HG03064 (cell line): ENCODE measurements around the gene ZNF511.
"Not testable (repeated sequence)": the region's sequence is repeated elsewhere in the genome, so short reads cannot be mapped to it uniquely, and the experiment has no call there.

ENCODE experiments used
- ATAC-seq: cut with Tn5 transposase; IDR thresholded peaks from one replicate; pipeline ENCODE4 v1.9.1; 2021; ENCODE audit warnings: low read depth; ENCODE audit not compliant: unreplicated experiment

Gene ZNF511

GRCh38 chr10:133308421-133309099 is at the start of gene ZNF511, which contains the start of gene TUBGCP2:
Gene ZNF511, plus strand, starts transcription at chr10:133308914. Its CDS starts 30 bp downstream, at chr10:133308944.
Gene TUBGCP2, minus strand, starts transcription at chr10:133308872. Its CDS starts 5,931 bp downstream, at chr10:133302941.
- peak; percentile 82 for ATAC-seq

DNA sequence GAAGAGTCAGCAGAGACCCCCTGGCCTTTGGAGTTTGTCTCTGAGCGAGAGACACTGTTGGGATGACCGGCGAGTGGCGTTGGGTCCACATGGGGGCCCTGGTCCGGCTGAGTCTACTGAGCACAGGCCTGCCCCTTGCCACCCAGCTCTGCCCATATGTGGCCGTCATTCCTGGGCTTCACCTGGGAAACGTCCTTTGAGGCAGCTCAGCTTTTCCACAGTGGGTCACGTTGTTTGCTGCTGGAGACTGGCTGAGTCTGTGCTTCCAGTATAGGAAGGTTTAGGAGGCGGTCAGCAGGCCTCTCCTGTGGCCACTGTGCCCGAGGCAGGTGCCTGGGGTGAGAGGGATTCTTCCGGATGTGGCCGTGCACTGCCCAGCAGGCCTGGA is 49.1 kb upstream of the ZNF511 start:
- no peak for ATAC-seq

DNA sequence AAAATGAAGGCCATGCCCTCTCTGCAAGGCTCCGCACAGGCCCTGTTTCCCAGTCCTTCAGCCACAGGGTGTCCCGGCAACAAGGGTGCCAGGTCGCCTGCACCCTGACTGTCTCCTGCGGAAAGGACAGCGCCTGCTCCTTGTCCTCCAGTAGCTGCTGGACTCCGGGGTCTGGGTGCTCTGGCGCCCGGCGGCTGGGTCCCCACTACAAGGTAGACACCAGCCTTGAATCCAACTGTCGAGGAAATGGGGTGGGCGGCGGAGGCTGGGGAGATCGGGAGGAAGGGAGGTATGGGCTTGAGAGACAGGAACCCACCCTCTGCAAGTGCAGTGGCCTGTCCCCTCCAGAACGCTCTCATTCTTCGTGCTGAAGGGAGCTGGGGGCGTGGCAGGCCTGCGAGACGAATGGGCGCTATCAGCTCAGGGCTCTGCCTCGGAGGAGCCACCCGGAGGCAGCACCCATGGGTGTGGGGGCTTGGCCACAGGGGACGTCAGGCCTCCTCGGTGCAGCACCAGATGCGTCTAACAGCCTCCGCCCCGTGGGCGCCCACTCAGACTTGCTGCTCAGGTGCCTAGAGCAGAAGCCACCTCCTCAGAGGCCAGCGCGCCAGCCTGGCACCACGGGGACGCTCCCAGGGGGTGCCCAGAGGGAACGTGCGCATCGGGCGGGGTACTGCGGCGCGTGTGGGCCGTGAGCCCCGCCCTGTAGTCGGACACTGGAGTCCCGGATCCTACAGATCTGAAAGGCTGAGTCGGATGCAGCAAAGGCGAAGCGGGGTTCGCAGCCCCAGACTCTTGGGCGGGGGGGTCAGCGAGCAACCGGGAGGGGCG is 47.6 kb upstream of the ZNF511 start:
- ATAC-seq = peak; percentile 45

DNA sequence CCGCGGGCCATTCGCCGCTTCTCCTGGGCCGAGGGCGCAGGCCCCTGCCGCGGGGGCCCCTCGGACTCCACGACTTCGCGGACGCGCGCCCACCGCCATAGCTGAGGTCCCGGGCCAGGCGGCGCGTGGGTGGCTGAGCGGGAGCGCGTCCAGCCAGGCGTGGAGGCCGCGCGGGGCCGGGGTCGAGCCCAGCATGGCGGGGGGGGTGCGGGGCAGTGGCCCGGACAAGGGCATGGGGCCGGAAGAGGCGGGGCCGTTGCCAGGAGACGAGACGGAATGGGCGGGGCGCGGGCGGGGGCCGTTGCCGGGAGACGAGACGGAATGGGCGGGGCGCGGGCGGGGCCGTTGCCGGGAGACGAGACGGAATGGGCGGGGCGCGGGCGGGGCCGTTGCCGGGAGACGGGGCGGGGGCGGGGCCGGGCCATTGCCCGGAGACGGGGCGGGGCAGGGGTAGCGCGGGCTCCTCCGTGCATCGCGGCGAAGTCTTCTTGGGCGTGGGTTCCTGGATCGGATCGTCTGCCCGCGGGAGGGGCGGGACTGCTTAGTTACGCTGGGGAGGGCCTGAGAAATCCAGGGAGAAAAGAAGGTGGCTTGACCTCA is 46.9 kb upstream of the ZNF511 start:
- ATAC-seq = peak; percentile 46

- ATAC-seq = no peak
Observed at GRCh38 chr10:133262696-133263095, 46.0 kb upstream of the ZNF511 start.

DNA sequence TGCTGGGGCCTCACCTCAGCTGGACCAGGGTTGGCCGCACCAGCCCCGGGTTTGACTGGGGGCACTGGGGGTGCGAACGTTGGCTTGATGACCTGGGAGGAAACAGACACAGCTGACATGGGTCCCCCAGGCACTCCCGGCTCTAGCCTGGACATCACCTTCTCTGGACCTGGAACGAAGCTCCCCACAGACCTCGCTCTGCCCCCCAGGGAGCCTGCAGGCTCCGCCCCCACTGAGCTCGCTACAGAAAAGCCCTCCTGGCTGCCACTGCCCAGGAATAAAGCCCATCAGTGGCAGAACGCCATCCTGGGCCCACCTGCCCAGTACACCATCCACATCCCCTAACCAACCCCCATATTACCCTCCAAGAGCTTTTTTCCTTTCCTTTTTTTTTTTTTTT is 45.0 kb upstream of the ZNF511 start:
- ATAC-seq = no peak

DNA sequence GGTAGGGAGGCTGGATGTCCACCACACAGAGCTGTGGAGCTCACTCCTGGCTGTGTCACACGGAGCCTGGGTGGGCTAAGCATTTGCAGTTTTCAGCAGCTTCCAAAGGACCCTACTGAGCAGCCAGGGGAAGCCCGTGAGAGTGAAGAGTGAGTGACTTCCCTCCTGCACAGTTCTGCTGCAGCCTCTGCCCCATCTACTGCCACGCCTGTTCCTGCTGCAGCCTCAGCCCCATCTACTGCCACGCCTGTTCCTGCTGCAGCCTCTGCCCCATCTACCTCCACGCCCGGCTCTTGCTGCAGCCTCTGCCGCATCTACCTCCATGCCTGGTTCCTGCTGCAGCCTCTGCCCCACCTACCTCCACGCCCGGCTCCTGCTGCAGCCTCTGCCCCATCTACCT is 44.3 kb upstream of the ZNF511 start:
- no peak for ATAC-seq

DNA sequence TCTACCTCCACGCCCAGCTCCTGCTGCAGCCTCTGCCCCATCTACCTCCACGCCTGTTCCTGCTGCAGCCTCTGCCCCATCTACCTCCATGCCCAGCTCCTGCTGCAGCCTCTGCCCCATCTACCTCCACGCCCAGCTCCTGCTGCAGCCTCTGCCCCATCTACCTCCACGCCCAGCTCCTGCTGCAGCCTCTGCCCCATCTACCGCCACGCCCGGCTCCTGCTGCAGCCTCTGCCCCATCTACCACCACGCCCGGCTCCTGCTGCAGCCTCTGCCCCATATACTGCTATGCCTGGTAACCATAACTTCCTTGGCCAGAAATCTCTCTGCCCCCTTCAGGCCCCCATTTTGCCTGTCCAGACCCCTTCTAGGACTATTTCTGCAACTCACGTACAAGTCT is 43.7 kb upstream of the ZNF511 start:
- not testable (repeated sequence) for ATAC-seq

GRCh38 chr10:133266056-133266795 is 42.5 kb upstream of the ZNF511 start:
- ATAC-seq = no peak

DNA sequence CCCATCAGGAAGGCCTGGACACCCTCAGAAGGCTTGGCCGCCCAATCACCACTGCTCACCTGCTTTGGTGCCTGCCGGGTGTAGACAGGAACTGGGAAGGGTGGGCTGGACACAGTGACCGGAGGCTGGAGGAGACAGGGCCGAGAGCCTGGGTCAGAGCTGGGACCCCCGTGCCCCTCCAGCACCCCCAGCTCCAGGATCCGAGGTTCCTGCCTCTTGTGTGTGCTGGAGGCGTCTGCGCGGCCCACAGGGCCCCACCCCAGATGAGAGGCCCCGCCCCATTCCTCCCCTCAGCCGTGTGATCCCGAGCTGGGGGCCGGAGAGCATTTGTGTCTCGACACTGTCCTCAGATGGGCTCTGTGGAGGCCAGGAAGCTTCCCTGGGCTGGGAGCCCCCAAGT is 41.4 kb upstream of the ZNF511 start:
- no peak for ATAC-seq

GRCh38 chr10:133267829-133268228 is 40.9 kb upstream of the ZNF511 start:
- ATAC-seq = no peak

GRCh38 chr10:133268532-133268931 is 40.2 kb upstream of the ZNF511 start:
- no peak for ATAC-seq

- ATAC-seq = no peak
Observed at GRCh38 chr10:133269367-133269766, 39.3 kb upstream of the ZNF511 start.

GRCh38 chr10:133270204-133270603 is 38.5 kb upstream of the ZNF511 start:
- no peak for ATAC-seq

DNA sequence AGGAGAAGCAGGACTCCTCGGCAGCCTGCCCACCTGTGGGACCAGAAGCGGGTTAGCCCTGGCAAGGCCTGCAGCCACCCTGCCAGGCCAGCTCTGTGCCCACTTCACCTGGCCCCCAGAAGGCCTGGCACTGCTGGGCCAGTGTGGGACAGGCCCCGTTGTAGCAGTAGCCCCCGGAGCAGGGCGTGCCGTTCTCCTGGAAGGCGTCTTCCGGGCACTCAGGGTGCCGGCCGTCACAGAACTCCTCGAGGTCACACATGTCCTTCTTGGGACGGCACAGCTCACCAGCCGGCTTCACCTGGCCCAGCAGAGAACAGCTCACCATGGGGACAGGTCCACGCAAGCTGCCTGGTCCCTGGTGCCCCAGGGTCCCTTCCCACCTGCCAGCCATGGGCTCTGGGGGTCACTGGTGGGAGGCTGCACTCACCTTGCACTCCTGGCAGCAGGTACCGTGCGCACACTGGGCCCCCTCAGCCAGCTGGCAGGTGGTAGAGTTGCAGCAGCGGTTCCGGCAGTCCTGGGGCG is 37.9 kb upstream of the ZNF511 start:
- no peak for ATAC-seq

DNA sequence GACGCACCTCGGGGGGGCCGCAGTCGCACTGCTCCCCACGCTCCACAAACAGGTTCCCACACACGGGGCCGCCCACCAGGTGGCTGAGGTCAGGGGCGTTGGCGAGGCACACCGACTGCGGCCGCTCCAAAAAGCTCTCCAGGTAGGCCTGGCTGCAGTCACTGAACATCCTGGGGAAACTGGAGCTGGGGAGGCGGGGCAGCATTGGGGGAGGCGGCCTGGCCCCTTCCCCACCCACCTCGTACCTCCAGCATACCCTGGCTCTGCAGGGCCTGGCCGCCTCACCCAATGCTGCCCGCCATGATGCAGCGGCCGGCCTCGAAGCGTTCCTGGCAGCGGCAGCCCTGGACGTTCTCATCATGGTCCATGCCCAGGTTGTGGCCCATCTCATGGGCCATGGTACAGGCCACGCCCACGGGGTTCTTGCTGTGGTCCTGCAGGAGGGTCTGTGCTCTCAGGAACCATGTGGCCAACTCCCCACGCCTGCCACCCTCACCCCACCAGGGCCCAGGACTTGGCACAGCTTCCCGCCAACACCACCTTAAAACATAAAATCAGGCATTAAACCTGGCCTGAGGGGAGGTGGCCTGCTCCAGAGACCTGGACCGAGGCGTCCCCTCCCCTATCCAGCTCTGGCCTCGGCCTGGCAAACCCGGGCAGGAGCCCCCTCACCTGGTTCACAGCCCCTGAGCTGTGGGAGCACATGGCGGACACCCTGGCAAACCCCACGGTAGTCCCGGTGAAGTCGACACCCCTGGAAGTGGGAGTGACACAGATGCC is 37.0 kb upstream of the ZNF511 start:
- ATAC-seq = no peak

DNA sequence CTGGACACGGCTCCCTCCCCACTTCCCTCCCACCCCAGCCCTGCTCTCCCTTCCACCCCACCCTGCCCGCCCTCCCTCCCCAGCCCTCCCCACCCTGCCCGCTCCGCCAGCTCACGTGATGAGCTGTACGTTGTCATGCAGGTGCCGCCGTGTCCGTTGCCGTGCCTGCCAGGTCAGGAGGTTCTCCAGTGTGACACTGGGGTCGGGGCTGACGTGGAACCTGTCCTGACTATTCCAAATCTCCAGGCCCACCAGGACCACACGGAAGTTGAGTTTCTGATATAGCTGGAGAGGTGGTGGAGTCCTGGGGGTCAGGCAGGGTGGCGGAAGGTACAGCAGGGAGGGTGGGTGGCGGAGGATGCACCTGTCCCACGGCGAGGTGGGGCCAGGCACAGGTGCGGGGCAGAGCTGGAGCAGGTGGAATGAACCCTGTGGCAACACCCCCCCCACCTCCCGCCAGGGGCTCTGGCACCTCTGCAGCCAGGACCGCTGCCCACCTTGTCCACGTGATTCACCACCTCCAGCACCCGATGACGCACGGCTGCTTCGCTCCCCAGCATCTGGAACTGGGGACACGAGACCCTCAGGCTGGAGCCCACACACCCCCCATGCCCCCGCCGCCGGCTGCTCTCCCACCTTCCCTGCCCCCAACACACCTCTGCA is 36.3 kb upstream of the ZNF511 start:
- no peak for ATAC-seq

DNA sequence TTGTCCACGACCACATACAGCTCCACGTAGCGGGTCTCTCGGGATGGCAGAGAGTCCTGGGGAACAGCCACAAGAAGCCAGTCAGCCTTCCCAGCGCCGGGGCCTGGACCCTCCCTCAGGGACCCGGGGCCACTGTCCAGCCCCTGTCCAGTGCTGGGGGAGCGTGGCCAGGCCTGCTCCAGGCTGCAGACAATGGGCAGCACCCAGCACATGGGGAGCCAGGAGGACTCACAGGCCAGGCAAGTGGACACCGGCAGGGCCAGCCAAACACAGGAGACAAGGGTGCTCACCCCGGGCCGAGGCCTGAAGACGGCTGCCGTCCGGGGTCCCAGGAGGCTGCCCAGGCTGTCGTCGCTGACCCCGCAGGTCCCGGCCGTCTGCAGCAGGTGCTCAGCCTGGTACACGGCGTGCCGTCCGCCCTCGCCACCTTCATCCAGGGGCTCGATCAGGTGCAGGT is 35.7 kb upstream of the ZNF511 start:
- ATAC-seq = no peak

DNA sequence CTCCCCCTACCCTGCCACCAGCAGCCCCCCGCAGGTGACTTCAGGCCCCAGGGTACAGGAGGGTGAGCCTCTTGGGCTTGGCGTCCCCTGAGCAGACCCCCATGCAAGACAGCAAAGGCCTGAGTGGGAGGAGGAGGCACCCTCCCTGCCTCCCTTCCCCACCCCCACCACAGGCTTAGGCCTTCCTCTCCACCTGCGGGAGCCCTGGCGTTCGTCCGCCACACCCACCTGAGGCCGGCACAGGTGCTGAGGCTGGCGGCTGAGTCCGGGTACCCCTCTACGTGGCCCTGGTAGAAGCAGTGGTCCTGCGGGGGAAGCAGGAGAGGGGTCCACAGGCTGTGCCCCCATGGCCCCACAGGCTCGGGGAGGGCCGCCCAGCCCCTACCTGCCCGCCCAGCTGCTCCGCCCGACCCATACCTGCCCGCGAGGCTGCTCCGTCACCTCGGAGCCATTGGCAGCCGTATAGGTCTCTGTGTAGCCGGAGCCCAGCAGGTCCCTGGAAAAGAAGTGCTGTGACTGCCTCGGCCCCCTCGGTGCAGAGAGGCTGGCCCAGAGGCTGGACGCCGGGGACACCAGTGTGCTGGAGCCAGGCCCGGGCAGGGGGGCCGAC is 35.1 kb upstream of the ZNF511 start:
- no peak for ATAC-seq
